Skeletal muscle cell (primary cell): Measurements from ENCODE around the gene LBH.
A peak's percentile ranks its signal among the peaks of the same experiment; 100 is the strongest.

ENCODE experiments used
- DNase-seq: peaks from one replicate; pipeline ENCODE4 v3.0.0-alpha.2; 2010; ENCODE audit warnings: low read depth
- H3K4me3 ChIP-seq: 2 replicates; pipeline ENCODE4 v1.5.1; 2011; ENCODE audit warnings: low read depth, mild to moderate bottlenecking, control low read depth, low read length, moderate library complexity

Gene LBH

GRCh38 chr2:30213907-30214463, 17.3 kb upstream of the LBH start:
- no peak for DNase-seq
- H3K4me3 ChIP-seq, result no peak overlapping the region

- H3K4me3 ChIP-seq, result no peak overlapping the region
- peak; percentile 88 for DNase-seq
Observed at GRCh38 chr2:30216157-30216556, 15.2 kb upstream of the LBH start.

GRCh38 chr2:30217644-30218337, 13.5 kb upstream of the LBH start:
- H3K4me3 ChIP-seq, result no peak overlapping the region
- no peak for DNase-seq

- H3K4me3 ChIP-seq, result no peak overlapping the region
- no peak for DNase-seq
Observed at GRCh38 chr2:30218338-30218713, 13.0 kb upstream of the LBH start.

- no peak for DNase-seq
- H3K4me3 ChIP-seq, result no peak overlapping the region
Observed at GRCh38 chr2:30218814-30219213, 12.5 kb upstream of the LBH start.

- DNase-seq, result no peak
- no peak overlapping the region for H3K4me3 ChIP-seq
Observed at GRCh38 chr2:30219886-30220875, 11.2 kb upstream of the LBH start.

GRCh38 chr2:30221531-30221930, 9.8 kb upstream of the LBH start:
- no peak for DNase-seq
- no peak overlapping the region for H3K4me3 ChIP-seq

- H3K4me3 ChIP-seq, result no peak overlapping the region
- no peak for DNase-seq
Observed at GRCh38 chr2:30222031-30222430, 9.3 kb upstream of the LBH start.

GRCh38 chr2:30222636-30223360, 8.5 kb upstream of the LBH start:
- no peak for DNase-seq
- no peak overlapping the region for H3K4me3 ChIP-seq

GRCh38 chr2:30223413-30223874, 7.9 kb upstream of the LBH start:
- no peak for DNase-seq
- no peak overlapping the region for H3K4me3 ChIP-seq

GRCh38 chr2:30224151-30224550, 7.2 kb upstream of the LBH start:
- no peak overlapping the region for H3K4me3 ChIP-seq
- no peak for DNase-seq

GRCh38 chr2:30225131-30225762, 6.1 kb upstream of the LBH start:
- DNase-seq, result peak; percentile 61
- peak overlapping the region; percentile 46 for H3K4me3 ChIP-seq

- no peak for DNase-seq
- H3K4me3 ChIP-seq, result no peak overlapping the region
Observed at GRCh38 chr2:30226144-30227032, 4.9 kb upstream of the LBH start.

GRCh38 chr2:30229596-30229995, 1.7 kb upstream of the LBH start:
- H3K4me3 ChIP-seq, result no peak overlapping the region
- DNase-seq, result no peak

- peak overlapping the region; percentile 73 for H3K4me3 ChIP-seq
- no peak for DNase-seq
Observed at GRCh38 chr2:30230497-30231211, 680 bp upstream of the LBH start.

GRCh38 chr2:30231996-30232800, 864 bp downstream of the LBH start:
- H3K4me3 ChIP-seq, result peak overlapping the region; percentile 73
- no peak for DNase-seq

- DNase-seq, result no peak
- peak overlapping the region; percentile 73 for H3K4me3 ChIP-seq
Observed at GRCh38 chr2:30232801-30233130, 1.4 kb downstream of the LBH start.
